ENCODE measurements around the gene MPZL1. TPM values are rescaled to one million over a fixed set of nuclear protein-coding genes. Genes with fewer than 3 reads are reported as not detected.
A peak's percentile ranks its signal among the peaks of the same experiment; 100 is the strongest.

MPZL1 gene
- total and polyA plus RNA-seq, 2 of the 8 experiments (the other 6 are each of a cell fraction or from before 2014, with no cell fraction given): 37.8 to 120 TPM

DNA sequence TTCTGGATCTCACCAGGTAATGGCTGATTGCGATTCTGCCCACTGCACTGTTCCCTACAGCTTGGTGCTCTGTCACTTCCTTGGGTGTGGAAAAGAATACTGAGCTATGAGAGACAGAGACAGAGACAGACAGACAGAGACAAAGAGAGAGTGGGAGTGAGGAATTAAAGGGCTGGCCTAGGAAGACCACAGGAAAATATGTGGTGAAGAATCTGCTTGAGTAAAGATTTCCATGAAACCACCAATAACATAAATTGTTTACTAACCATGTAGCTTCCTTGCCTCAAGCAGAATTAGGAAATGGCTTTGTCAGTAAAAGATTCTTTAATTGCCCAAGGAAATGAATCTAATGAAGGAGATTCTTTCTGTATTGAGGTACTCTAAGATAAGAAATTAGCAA, 54.4 kb downstream of the MPZL1 start:
- Histone ChIP-seq H3K79me2 (ENCODE audit: control insufficient read depth in 1 of 2, insufficient read depth in 2 of 2, low read length in 2 of 2) (no peaks in the 10 kb centered on the region), H3K27ac (ENCODE audit: low read depth, low read length) (no peak overlapping the region), H4K5ac (ENCODE audit: insufficient read length, low read depth, low read length) (no peak overlapping the region), H3K56ac (replicated peaks; ENCODE audit: insufficient read length, low read depth, low read length) (no peak overlapping the region), H3K4ac (replicated peaks; ENCODE audit: insufficient read length, low read depth, low read length) (no peak overlapping the region), H4K20me1 (replicated peaks in 1 of 2; ENCODE audit: control insufficient read depth in 1 of 2, insufficient read depth in 2 of 2, low read length in 2 of 2) (peaks cover 0 to 2% of the 10 kb centered on the region in 2 experiments), H3K27me3 (replicated peaks in 1 of 4; ENCODE audit: control insufficient read depth in 3 of 4, extremely low read depth in 1 of 4, insufficient read depth in 3 of 4, low read length in 3 of 4) (no peaks in the 10 kb centered on the region), H2BK20ac (ENCODE audit: low read length) (no peak overlapping the region), H3K4me2 (ENCODE audit: insufficient read depth in 1 of 2, low read depth in 2 of 2, low read length in 2 of 2) (no peak overlapping the region), H3K36me3 (ENCODE audit: control insufficient read depth in 2 of 4, insufficient read depth in 4 of 4, low read length in 3 of 4) (peaks cover 2 to 50% (median 25%) of the 10 kb centered on the region in 4 experiments; a peak in 7 of 8 replicates), H3K9me3 (ENCODE audit: insufficient read depth in 2 of 2, low read depth in 1 of 2, low read length in 1 of 2) (no peaks in the 10 kb centered on the region), H4K91ac (replicated peaks; ENCODE audit: insufficient read length, low read length) (no peak overlapping the region), H3K9ac (replicated peaks in 1 of 4; ENCODE audit: extremely low read depth in 1 of 4, low read depth in 3 of 4, low read length in 3 of 4) (no peak overlapping the region), H2BK120ac (replicated peaks; ENCODE audit: low read depth, low read length) (no peak overlapping the region), H3K18ac (ENCODE audit: extremely low read depth, low read length) (no peak overlapping the region), H3K14ac (ENCODE audit: insufficient read length) (no peak overlapping the region), H4K8ac (ENCODE audit: extremely low read depth, insufficient read depth, low read length) (no peak overlapping the region), H3K4me1 (replicated peaks in 1 of 4; ENCODE audit: control insufficient read depth in 3 of 4, insufficient read depth in 4 of 4, low read length in 3 of 4) (no peaks in the 10 kb centered on the region), H3K79me1 (ENCODE audit: low read depth, low read length) (no peaks in the 10 kb centered on the region), H2AK5ac (ENCODE audit: low read depth, low read length) (no peak overlapping the region), H2BK5ac (ENCODE audit: low read depth, low read length) (no peak overlapping the region), H3K23ac (ENCODE audit: insufficient read length) (no peak overlapping the region), H2AFZ (ENCODE audit: low read length) (no peak overlapping the region), H3K4me3 (ENCODE audit: extremely low read depth in 1 of 4, insufficient read depth in 2 of 4, low read depth in 3 of 4, low read length in 4 of 4) (no peak overlapping the region), H3K23me2 (ENCODE audit: low read depth, low read length) (no peaks in the 10 kb centered on the region; the same call in 1 of the 2 replicates), H2BK15ac (ENCODE audit: low read length) (no peak overlapping the region), H2BK12ac (ENCODE audit: low read depth, low read length) (no peak overlapping the region)
- DNase-seq (ENCODE audit: low read depth in 1 of 2, low spot score in 2 of 2): no peak
- 86% methylated on average over 1 of the region's 1 CpG; no CpG with 5 or more reads in 1 of the 2 experiments for WGBS, 2 experiments (ENCODE audit: extremely low coverage in 1 of 2, insufficient coverage in 1 of 2, insufficient read length in 1 of 2, insufficient replicate concordance in 2 of 2, low coverage in 1 of 2, low lambda C conversion rate in 2 of 2, missing lambda C conversion rate in 1 of 2)
- ChIA-PET POLR2A (ENCODE audit: partially characterized antibody) (no interaction called here), CTCF (ENCODE audit: partially characterized antibody) (no interaction called here)
- peak; percentile 81 for FAIRE-seq
- no peak for TF ChIP-seq TAF7 (optimal IDR thresholded peaks at IDR 0.05; ENCODE audit: borderline replicate concordance, low read depth, low read length)
- no peak for TF ChIP-seq EZH2 (IDR thresholded peaks at IDR 0.05; ENCODE audit: low read depth, low read length, severe bottlenecking)
- TF ChIP-seq SIX5 (IDR thresholded peaks at IDR 0.05; ENCODE audit: low read depth, low read length): no peak
- no peak for TF ChIP-seq SUZ12 (IDR thresholded peaks at IDR 0.05; ENCODE audit: low read length)
- TF ChIP-seq HDAC6 (IDR thresholded peaks at IDR 0.05; ENCODE audit: low read depth, low read length): no peak
- TF ChIP-seq, protein P1, sequence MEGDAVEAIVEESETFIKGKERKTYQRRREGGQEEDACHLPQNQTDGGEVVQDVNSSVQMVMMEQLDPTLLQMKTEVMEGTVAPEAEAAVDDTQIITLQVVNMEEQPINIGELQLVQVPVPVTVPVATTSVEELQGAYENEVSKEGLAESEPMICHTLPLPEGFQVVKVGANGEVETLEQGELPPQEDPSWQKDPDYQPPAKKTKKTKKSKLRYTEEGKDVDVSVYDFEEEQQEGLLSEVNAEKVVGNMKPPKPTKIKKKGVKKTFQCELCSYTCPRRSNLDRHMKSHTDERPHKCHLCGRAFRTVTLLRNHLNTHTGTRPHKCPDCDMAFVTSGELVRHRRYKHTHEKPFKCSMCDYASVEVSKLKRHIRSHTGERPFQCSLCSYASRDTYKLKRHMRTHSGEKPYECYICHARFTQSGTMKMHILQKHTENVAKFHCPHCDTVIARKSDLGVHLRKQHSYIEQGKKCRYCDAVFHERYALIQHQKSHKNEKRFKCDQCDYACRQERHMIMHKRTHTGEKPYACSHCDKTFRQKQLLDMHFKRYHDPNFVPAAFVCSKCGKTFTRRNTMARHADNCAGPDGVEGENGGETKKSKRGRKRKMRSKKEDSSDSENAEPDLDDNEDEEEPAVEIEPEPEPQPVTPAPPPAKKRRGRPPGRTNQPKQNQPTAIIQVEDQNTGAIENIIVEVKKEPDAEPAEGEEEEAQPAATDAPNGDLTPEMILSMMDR (IDR thresholded peaks at IDR 0.05; ENCODE audit: control extremely low read depth in 1 of 3, insufficient read depth in 1 of 3, low read depth in 1 of 3, low read length in 3 of 3): no peak
- TF ChIP-seq, protein P2, sequence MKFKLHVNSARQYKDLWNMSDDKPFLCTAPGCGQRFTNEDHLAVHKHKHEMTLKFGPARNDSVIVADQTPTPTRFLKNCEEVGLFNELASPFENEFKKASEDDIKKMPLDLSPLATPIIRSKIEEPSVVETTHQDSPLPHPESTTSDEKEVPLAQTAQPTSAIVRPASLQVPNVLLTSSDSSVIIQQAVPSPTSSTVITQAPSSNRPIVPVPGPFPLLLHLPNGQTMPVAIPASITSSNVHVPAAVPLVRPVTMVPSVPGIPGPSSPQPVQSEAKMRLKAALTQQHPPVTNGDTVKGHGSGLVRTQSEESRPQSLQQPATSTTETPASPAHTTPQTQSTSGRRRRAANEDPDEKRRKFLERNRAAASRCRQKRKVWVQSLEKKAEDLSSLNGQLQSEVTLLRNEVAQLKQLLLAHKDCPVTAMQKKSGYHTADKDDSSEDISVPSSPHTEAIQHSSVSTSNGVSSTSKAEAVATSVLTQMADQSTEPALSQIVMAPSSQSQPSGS (IDR thresholded peaks at IDR 0.05; ENCODE audit: low read length): no peak
- TF ChIP-seq PHF8 (conservative IDR thresholded peaks at IDR 0.05; ENCODE audit: low read depth, low read length): no peak
- TF ChIP-seq KDM4A (IDR thresholded peaks at IDR 0.05; ENCODE audit: low read depth, low read length, severe bottlenecking): no peak
- TF ChIP-seq CHD2 (IDR thresholded peaks at IDR 0.05; ENCODE audit: low read length): no peak
